SH-SY5Y (cell line): ENCODE results near the gene CDA.

Source experiments
- GATA2 ChIP-seq: IDR thresholded peaks from 2 replicates; pipeline ENCODE4 v1.6.1; 2011; ENCODE audit warnings: mild to moderate bottlenecking, low read depth, low read length
- GATA3 ChIP-seq: IDR thresholded peaks from 2 replicates; pipeline ENCODE4 v1.6.1; 2011; ENCODE audit warnings: low read depth, mild to moderate bottlenecking, low read length, moderate library complexity

Gene CDA

GRCh38 chr1:20621012-20621411 is 32.1 kb downstream of the CDA start:
- TF ChIP-seq GATA2 (no peak), GATA3 (no peak)

GRCh38 chr1:20624709-20625108 is 35.8 kb downstream of the CDA start:
- TF ChIP-seq GATA3 (no peak), GATA2 (no peak)

- TF ChIP-seq GATA2 = no peak
- TF ChIP-seq GATA3 = no peak
Measured at GRCh38 chr1:20625176-20626097, 36.5 kb downstream of the CDA start.

GRCh38 chr1:20626098-20626427 is 37.2 kb downstream of the CDA start:
- no peak for TF ChIP-seq GATA3
- no peak for TF ChIP-seq GATA2

GRCh38 chr1:20626524-20626923 is 37.6 kb downstream of the CDA start:
- TF ChIP-seq GATA2 (no peak), GATA3 (no peak)

GRCh38 chr1:20630729-20631128 is 41.8 kb downstream of the CDA start:
- TF ChIP-seq GATA2 (no peak), GATA3 (no peak)

GRCh38 chr1:20632386-20632785 is 43.5 kb downstream of the CDA start:
- TF ChIP-seq GATA3 (no peak), GATA2 (no peak)

GRCh38 chr1:20633190-20634064 is 44.5 kb downstream of the CDA start, which contains the start of gene PINK1:
Gene PINK1 (plus strand): TSS chr1:20633458. CDS start chr1:20633549, 91 bp downstream.
- TF ChIP-seq GATA3 (no peak), GATA2 (no peak)

GRCh38 chr1:20634065-20634593 is 45.2 kb downstream of the CDA start:
- TF ChIP-seq GATA2 = no peak
- no peak for TF ChIP-seq GATA3

- no peak for TF ChIP-seq GATA3
- no peak for TF ChIP-seq GATA2
Measured at GRCh38 chr1:20634594-20635084, 45.7 kb downstream of the CDA start.

- TF ChIP-seq GATA2 (no peak), GATA3 (no peak)
Measured at GRCh38 chr1:20636785-20637347, 48.0 kb downstream of the CDA start.

- no peak for TF ChIP-seq GATA3
- no peak for TF ChIP-seq GATA2
Measured at GRCh38 chr1:20640183-20640597, 51.3 kb downstream of the CDA start.

- TF ChIP-seq GATA3 = no peak
- no peak for TF ChIP-seq GATA2
Measured at GRCh38 chr1:20641975-20642374, 53.1 kb downstream of the CDA start.

GRCh38 chr1:20643080-20643479 is 54.2 kb downstream of the CDA start:
- no peak for TF ChIP-seq GATA2
- no peak for TF ChIP-seq GATA3

GRCh38 chr1:20644416-20644815 is 55.5 kb downstream of the CDA start:
- TF ChIP-seq GATA2 (no peak), GATA3 (no peak)
